Measurements from ENCODE around the gene COL2A1. TPM values are rescaled to one million over a fixed set of nuclear protein-coding genes. Genes with fewer than 3 reads are reported as not detected.

Gene COL2A1
- total RNA-seq, 1 experiment from 2014 or later, result 10.8 TPM

GRCh38 chr12:47977046-47977771 lies 27.1 kb downstream of the COL2A1 start:
- no peak for TF ChIP-seq CTCF (conservative IDR thresholded peaks at IDR 0.05)
- H3K27me3 Mint-ChIP-seq (ENCODE audit: low read depth), result peaks cover 74% of the 10 kb centered on the region
- H2AFZ ChIP-seq (ENCODE audit: low read length), result no peak overlapping the region

More at GRCh38 chr12:47977046-47977771, 27.1 kb downstream of the COL2A1 start:
- Histone ChIP-seq H3K56ac (ENCODE audit: insufficient read length, low read depth, low read length) (no peak overlapping the region), H2BK15ac (ENCODE audit: low read depth, low read length) (no peak overlapping the region), H3K18ac (ENCODE audit: insufficient read length, low read depth, low read length) (no peak overlapping the region), H3K9ac (ENCODE audit: extremely low read depth, insufficient read length, low read length) (no peak overlapping the region), H2BK5ac (ENCODE audit: insufficient read length, low read length) (no peak overlapping the region), H3K27ac (ENCODE audit: insufficient read length, low read depth, low read length) (no peak overlapping the region), H4K5ac (ENCODE audit: insufficient read length, low read depth, low read length) (no peak overlapping the region), H4K91ac (ENCODE audit: insufficient read length, low read depth, low read length) (no peak overlapping the region), H3K27me3 (ENCODE audit: insufficient read depth, low read length) (no peaks in the 10 kb centered on the region), H2AK5ac (ENCODE audit: insufficient read length, low read length) (no peak overlapping the region), H4K20me1 (ENCODE audit: control insufficient read depth, insufficient read depth, insufficient read length) (no peaks in the 10 kb centered on the region), H3K79me1 (ENCODE audit: insufficient read depth, low read depth, low read length, poor library complexity, severe bottlenecking) (no peaks in the 10 kb centered on the region), H4K8ac (replicated peaks; ENCODE audit: insufficient read length, low read depth, low read length) (no peak overlapping the region), H3K4me1 (ENCODE audit: insufficient read depth, low read length) (no peaks in the 10 kb centered on the region), H3K4ac (ENCODE audit: low read depth, low read length) (no peak overlapping the region), H2BK12ac (ENCODE audit: insufficient read length, low read depth, low read length) (no peak overlapping the region), H3K4me2 (ENCODE audit: insufficient read depth, insufficient read length, low read length) (no peak overlapping the region), H3K79me2 (ENCODE audit: insufficient read depth, low read length) (no peaks in the 10 kb centered on the region), H3T11ph (ENCODE audit: low read length) (no peak overlapping the region), H3K14ac (ENCODE audit: insufficient read depth, low read length) (no peak overlapping the region), H3K23ac (ENCODE audit: insufficient read length, low read depth, low read length) (no peak overlapping the region), H3K9me3 (ENCODE audit: control insufficient read depth, low read depth, low read length) (no peaks in the 10 kb centered on the region), H3K23me2 (ENCODE audit: insufficient read length, low read depth, low read length, poor library complexity, severe bottlenecking) (no peaks in the 10 kb centered on the region), H2BK20ac (ENCODE audit: low read depth, low read length, poor library complexity, severe bottlenecking) (no peak overlapping the region), H2BK120ac (ENCODE audit: low read depth, low read length, poor library complexity, severe bottlenecking) (no peak overlapping the region)
- H3K36me3 Mint-ChIP-seq (ENCODE audit: insufficient read depth in 1 of 3, low read depth in 3 of 3), result peaks cover 0 to 5% (median 0%) of the 10 kb centered on the region in 3 experiments; a peak in 2 of 7 replicates
- WGBS (ENCODE audit: extremely low coverage, insufficient read length, low lambda C conversion rate), result no CpG with 5 or more reads among the region's 12 CpGs
- DNase-seq, result no peak
- H3K9me3 Mint-ChIP-seq, result no peaks in the 10 kb centered on the region
- H3K27ac Mint-ChIP-seq, result no peak overlapping the region
- no peak overlapping the region for H3K4me3 Mint-ChIP-seq
- peaks cover 4 to 6% of the 10 kb centered on the region in 2 experiments; a peak in 2 of 4 replicates for H3K4me1 Mint-ChIP-seq

Data from H9 (cell line).